B cell (primary cell): ENCODE measurements around the gene FER. TPM values are rescaled to one million over a fixed set of nuclear protein-coding genes. Genes with fewer than 3 reads are reported as not detected.

Experiments used
- ATAC-seq: fragments of 200-7000 bp; cut with Tn5 transposase; one replicate; pipeline ENCODE4 v1.10.0; 2021; ENCODE audit warnings: low read depth, mild to moderate bottlenecking, moderate number of reproducible peaks, moderate library complexity
- CTCF ChIA-PET: fragments of 350-600 bp; sonication (Branson Sonifier 250); formaldehyde crosslinking; loops from one replicate; lab custom pipeline; 2021; ENCODE audit warnings: antibody characterized with exemption, inconsistent platforms; lab: Charles Lee
- POLR2A ChIA-PET: fragments of 350-600 bp; sonication (Branson Sonifier 250); formaldehyde crosslinking; loops from one replicate; lab custom pipeline; 2021; ENCODE audit warnings: antibody characterized with exemption; lab: Charles Lee
- DNase-seq: peaks from one replicate; pipeline ENCODE4 v3.0.0; 2013
- H2AFZ ChIP-seq: 2 replicates; pipeline ENCODE4 v1.6.1; 2012; ENCODE audit warnings: mild to moderate bottlenecking, low read depth, low read length; ENCODE audit not compliant: insufficient read depth, poor library complexity, severe bottlenecking
- H3K27ac ChIP-seq, 2 donors: 1 replicate in 1 of 2; 2 replicates in 1 of 2; pipeline ENCODE4 v1.5.1; 2012 to 2013; ENCODE audit warnings: low read length in 2 of 2, mild to moderate bottlenecking in 2 of 2, moderate library complexity in 1 of 2
- H3K27me3 ChIP-seq, 4 experiments: fragments of 200-600 bp in 1 of 4; sonication (generic) in 1 of 4; replicated peaks in 1 of 4; 1 replicate in 2 of 4; 2 replicates in 2 of 4; pipeline versions ENCODE4 v1.6.1 to v1.7.0; 2013 to 2016; ENCODE audit warnings: low read length in 3 of 4, mild to moderate bottlenecking in 2 of 4, mixed read lengths in 1 of 4, moderate library complexity in 1 of 4; ENCODE audit not compliant: insufficient read depth in 4 of 4, control insufficient read depth in 3 of 4; ENCODE audit errors: control extremely low read depth in 1 of 4
- H3K36me3 ChIP-seq, 2 experiments: replicated peaks in 1 of 2; 1 replicate in 1 of 2; 2 replicates in 1 of 2; pipeline versions ENCODE4 v1.6.1 to v1.7.1; 2013; ENCODE audit warnings: low read length in 1 of 2; ENCODE audit not compliant: insufficient read depth in 2 of 2, control insufficient read depth in 1 of 2; ENCODE audit errors: control extremely low read depth in 1 of 2, extremely low read depth in 1 of 2
- H3K4me1 ChIP-seq, 2 donors: fragments of 200-600 bp in 1 of 2; sonication (generic) in 1 of 2; 1 replicate in 1 of 2; 2 replicates in 1 of 2; pipeline versions ENCODE4 v1.5.1 to v1.6.1; 2013 to 2017; ENCODE audit warnings: low read length in 2 of 2; ENCODE audit not compliant: control insufficient read depth in 2 of 2, insufficient read depth in 2 of 2
- H3K4me2 ChIP-seq: replicated peaks from 2 replicates; pipeline ENCODE3; 2012; ENCODE audit warnings: mild to moderate bottlenecking, low read depth, low read length; ENCODE audit not compliant: poor library complexity, severe bottlenecking
- H3K4me3 ChIP-seq, 5 experiments: fragments of 200-600 bp in 1 of 5; sonication (generic) in 1 of 5; 1 replicate in 3 of 5; 2 replicates in 2 of 5; pipeline versions ENCODE4 v1.5.1 to v1.7.0; 2011 to 2016; ENCODE audit warnings: low read length in 4 of 5, mild to moderate bottlenecking in 4 of 5, low read depth in 2 of 5, control low read depth in 1 of 5, moderate library complexity in 1 of 5; ENCODE audit not compliant: insufficient read depth in 1 of 5; ENCODE audit errors: control extremely low read depth in 1 of 5, extremely low read depth in 1 of 5
- H3K79me2 ChIP-seq: fragments of 200-600 bp; sonication (generic); one replicate; pipeline ENCODE4 v1.6.0; 2016; ENCODE audit warnings: low read length; ENCODE audit not compliant: control insufficient read depth, insufficient read depth
- H3K9ac ChIP-seq: fragments of 200-600 bp; sonication (generic); 2 replicates; pipeline ENCODE4 v1.6.1; 2017; ENCODE audit warnings: mild to moderate bottlenecking, low read length, moderate library complexity
- H3K9me3 ChIP-seq, 3 donors: one replicate each; pipeline versions ENCODE4 v1.6.1 to v1.7.1; 2013; ENCODE audit warnings: low read length in 2 of 3; ENCODE audit not compliant: control insufficient read depth in 2 of 3, insufficient read depth in 1 of 3; ENCODE audit errors: control extremely low read depth in 1 of 3
- H4K20me1 ChIP-seq: 2 replicates; pipeline ENCODE4 v1.6.0; 2012; ENCODE audit warnings: mild to moderate bottlenecking, low read length; ENCODE audit not compliant: insufficient read depth, control insufficient read depth, poor library complexity, severe bottlenecking
- H3K27ac Mint-ChIP-seq: one replicate; pipeline ENCODE4 v1.8.0; 2021; ENCODE audit warnings: mixed read lengths
- H3K27me3 Mint-ChIP-seq: one replicate; pipeline ENCODE4 v1.8.0; 2021; ENCODE audit warnings: mixed read lengths
- H3K4me1 Mint-ChIP-seq: one replicate; pipeline ENCODE4 v1.8.0; 2021; ENCODE audit warnings: mixed read lengths
- H3K4me3 Mint-ChIP-seq: one replicate; pipeline ENCODE4 v1.8.0; 2021; ENCODE audit warnings: mixed read lengths
- H3K9me3 Mint-ChIP-seq: one replicate; pipeline ENCODE4 v1.8.0; 2022; ENCODE audit warnings: mixed read lengths; ENCODE audit not compliant: insufficient read depth
- EZH2 ChIP-seq: IDR thresholded peaks from 2 replicates; pipeline ENCODE4 v1.6.1; 2012; ENCODE audit warnings: borderline replicate concordance, low read depth, mild to moderate bottlenecking, moderate library complexity, low read length; ENCODE audit not compliant: insufficient read depth, poor library complexity, severe bottlenecking
- WGBS: methylation state at CpG from one replicate; pipeline ENCODE4 v1.1.5; 2013; ENCODE audit warnings: missing lambda C conversion rate; ENCODE audit not compliant: insufficient coverage; 5-methylcytosine and 5-hydroxymethylcytosine counted together
- intact Hi-C: fragments of 100-400 bp; cut with micrococcal nuclease; formaldehyde crosslinking; loops from one replicate; pipeline ENCODE4 v1.10.0; 2022
- polyA plus RNA-seq: library from polyadenylated mRNA; depleted of rRNA; stranded (reverse); fragments of >200 nt; gene quantifications from 2 replicates; pipeline ENCODE4 v1.2.3, GENCODE V29; 2012
- total RNA-seq, 2 donors: library from RNA; stranded (reverse); fragments of 120-200 nt in 1 of 2; gene quantifications; 1 replicate in 1 of 2; 2 replicates in 1 of 2; pipeline versions ENCODE4 v1.2.3 to v1.2.4, GENCODE V29; 2013 to 2022
- TF ChIP-seq, protein P1 (sequence below): fragments of 200-600 bp; IDR thresholded peaks from one replicate; pipeline ENCODE4 v1.8.0; 2022; ENCODE audit warnings: antibody characterized with exemption, mild to moderate bottlenecking

Gene FER
- total and polyA plus RNA-seq, 2 donors (not counting 1 experiment from before 2014, with no cell fraction given) = 1.3 to 41.3 TPM

DNA sequence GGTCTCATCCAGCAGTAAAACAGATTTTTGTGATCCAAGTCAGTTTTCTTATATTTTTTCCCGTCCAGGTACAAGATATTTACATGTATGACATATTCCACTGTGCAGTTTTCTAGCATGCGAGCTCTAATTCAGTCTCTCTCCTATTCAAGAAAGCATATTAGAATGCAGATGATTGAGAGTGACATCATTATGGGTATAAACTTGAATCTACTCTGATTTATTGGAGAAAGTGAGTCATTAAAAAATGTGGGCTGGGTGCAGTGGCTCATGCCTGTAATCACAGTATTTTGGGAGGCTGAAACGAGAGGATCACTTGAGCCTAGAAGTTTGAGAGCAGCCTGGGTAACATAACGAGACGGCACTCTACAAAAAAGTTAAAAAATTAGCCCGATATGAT lies 6.2 kb downstream of the FER start:
- H3K4me3 Mint-ChIP-seq = no peak overlapping the region
- TF ChIP-seq, protein P1, sequence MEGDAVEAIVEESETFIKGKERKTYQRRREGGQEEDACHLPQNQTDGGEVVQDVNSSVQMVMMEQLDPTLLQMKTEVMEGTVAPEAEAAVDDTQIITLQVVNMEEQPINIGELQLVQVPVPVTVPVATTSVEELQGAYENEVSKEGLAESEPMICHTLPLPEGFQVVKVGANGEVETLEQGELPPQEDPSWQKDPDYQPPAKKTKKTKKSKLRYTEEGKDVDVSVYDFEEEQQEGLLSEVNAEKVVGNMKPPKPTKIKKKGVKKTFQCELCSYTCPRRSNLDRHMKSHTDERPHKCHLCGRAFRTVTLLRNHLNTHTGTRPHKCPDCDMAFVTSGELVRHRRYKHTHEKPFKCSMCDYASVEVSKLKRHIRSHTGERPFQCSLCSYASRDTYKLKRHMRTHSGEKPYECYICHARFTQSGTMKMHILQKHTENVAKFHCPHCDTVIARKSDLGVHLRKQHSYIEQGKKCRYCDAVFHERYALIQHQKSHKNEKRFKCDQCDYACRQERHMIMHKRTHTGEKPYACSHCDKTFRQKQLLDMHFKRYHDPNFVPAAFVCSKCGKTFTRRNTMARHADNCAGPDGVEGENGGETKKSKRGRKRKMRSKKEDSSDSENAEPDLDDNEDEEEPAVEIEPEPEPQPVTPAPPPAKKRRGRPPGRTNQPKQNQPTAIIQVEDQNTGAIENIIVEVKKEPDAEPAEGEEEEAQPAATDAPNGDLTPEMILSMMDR = no peak
- TF ChIP-seq EZH2 = no peak
- Histone ChIP-seq H4K20me1 (no peaks in the 10 kb centered on the region), H3K4me3 (no peak overlapping the region), H3K27ac (no peak overlapping the region), H3K9me3 (no peaks in the 10 kb centered on the region), H3K27me3 (no peaks in the 10 kb centered on the region), H2AFZ (no peak overlapping the region), H3K4me2 (no peak overlapping the region), H3K4me1 (peaks cover 5% of the 10 kb centered on the region in 2 donors), H3K79me2 (peaks cover 4% of the 10 kb centered on the region), H3K36me3 (peaks cover 0 to 2% of the 10 kb centered on the region in 2 experiments), H3K9ac (no peak overlapping the region)
- peaks cover 5% of the 10 kb centered on the region for H3K4me1 Mint-ChIP-seq
- no peak for ATAC-seq
- no peaks in the 10 kb centered on the region for H3K9me3 Mint-ChIP-seq
- intact Hi-C loops = no loop called here
- H3K27ac Mint-ChIP-seq = no peak overlapping the region
- WGBS = 100% methylated on average over 2 of the region's 6 CpGs
- ChIA-PET CTCF (no interaction called here), POLR2A (no interaction called here)
- no peaks in the 10 kb centered on the region for H3K27me3 Mint-ChIP-seq
- no peak for DNase-seq

DNA sequence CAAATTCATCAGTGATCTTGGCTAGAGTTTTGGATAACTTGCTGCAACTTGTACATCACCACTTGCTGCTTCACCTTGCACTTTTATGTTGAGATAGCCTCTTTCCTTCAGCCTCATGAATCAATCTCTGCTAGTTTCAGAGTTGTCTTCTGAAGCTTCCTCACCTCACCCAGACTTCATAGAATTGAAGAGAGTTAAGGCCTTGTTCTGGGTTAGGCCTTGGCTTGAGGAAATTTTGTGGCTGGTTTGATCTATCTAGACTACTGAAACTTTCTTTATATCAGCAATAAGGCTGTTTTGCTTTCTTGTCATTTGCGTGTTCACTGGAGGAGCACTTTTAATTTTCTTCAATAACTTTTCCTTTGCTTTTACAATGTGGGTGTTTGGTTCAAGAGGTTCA lies 12.8 kb downstream of the FER start:
- Histone ChIP-seq H3K4me1 (peaks cover 3 to 6% of the 10 kb centered on the region in 2 donors), H3K9ac (no peak overlapping the region), H3K36me3 (peaks cover 0 to 5% of the 10 kb centered on the region in 2 experiments), H3K4me3 (no peak overlapping the region), H3K79me2 (peaks cover 4% of the 10 kb centered on the region), H3K4me2 (no peak overlapping the region), H2AFZ (no peak overlapping the region), H3K9me3 (peaks cover 0 to 3% (median 0%) of the 10 kb centered on the region in 3 donors), H3K27me3 (no peaks in the 10 kb centered on the region), H4K20me1 (no peaks in the 10 kb centered on the region), H3K27ac (no peak overlapping the region)
- ATAC-seq (no peak), DNase-seq (no peak)
- ChIA-PET POLR2A (no interaction called here), CTCF (no interaction called here)
- H3K27ac Mint-ChIP-seq = no peak overlapping the region
- H3K4me3 Mint-ChIP-seq = no peak overlapping the region
- H3K9me3 Mint-ChIP-seq = peaks cover 2% of the 10 kb centered on the region
- no peaks in the 10 kb centered on the region for H3K27me3 Mint-ChIP-seq
- peaks cover 15% of the 10 kb centered on the region for H3K4me1 Mint-ChIP-seq
- intact Hi-C loops = no loop called here
- TF ChIP-seq, protein P1 = no peak
- TF ChIP-seq EZH2 = no peak
- no CpG with 5 or more reads among the region's 1 CpG for WGBS
